DOHH2 (cell line): Measurements from ENCODE around the gene DCDC2C.

Experiments
- CTCF ChIP-seq: fragments of 200-600 bp; sonication (generic); IDR thresholded peaks from one replicate; pipeline ENCODE4 v1.5.1; 2014; ENCODE audit warnings: antibody characterized with exemption, mild to moderate bottlenecking, low read depth, low read length; ENCODE audit not compliant: poor library complexity, severe bottlenecking
- EZH2phosphoT487 ChIP-seq: fragments of 200-600 bp; sonication (generic); IDR thresholded peaks from 2 replicates; pipeline ENCODE4 v1.6.1; 2017; ENCODE audit warnings: borderline replicate concordance, mild to moderate bottlenecking, antibody characterized with exemption, low read length, moderate library complexity, mixed read lengths

- TF ChIP-seq CTCF, result no peak
- TF ChIP-seq EZH2phosphoT487, result no peak
Measured at GRCh38 chr2:3703757-3704355, 481 bp downstream of the DCDC2C start.
